IMR-90 (cell line): ENCODE data around the gene SLC9A3.

Experiments
- BHLHE40 ChIP-seq: fragments of 150-350 bp; IDR thresholded peaks from 2 replicates; pipeline ENCODE4 v1.6.1; 2016; ENCODE audit warnings: mild to moderate bottlenecking, low read depth, low read length
- CEBPB ChIP-seq: IDR thresholded peaks from 2 replicates; pipeline ENCODE4 v1.6.1; 2012; ENCODE audit warnings: low read depth, low read length, improper control_type of control experiment
- CHD1 ChIP-seq: IDR thresholded peaks from 2 replicates; pipeline ENCODE4 v1.6.1; 2012; ENCODE audit warnings: low read depth, low read length, improper control_type of control experiment
- CTCF ChIP-seq: conservative IDR thresholded peaks from 2 replicates; pipeline ENCODE4 v1.5.1; 2012; ENCODE audit warnings: mild to moderate bottlenecking, low read depth, low read length, improper control_type of control experiment
- ELK1 ChIP-seq: fragments of 150-350 bp; IDR thresholded peaks from 2 replicates; pipeline ENCODE4 v1.6.1; 2016; ENCODE audit warnings: low read depth, mild to moderate bottlenecking, low read length, moderate library complexity, borderline replicate concordance
- FOS ChIP-seq: fragments of 150-350 bp; IDR thresholded peaks from 2 replicates; pipeline ENCODE4 v1.6.1; 2016; ENCODE audit warnings: low read depth, low read length
- MAFK ChIP-seq: IDR thresholded peaks from 2 replicates; pipeline ENCODE4 v1.6.1; 2012; ENCODE audit warnings: low read depth, low read length, improper control_type of control experiment
- MXI1 ChIP-seq: IDR thresholded peaks from 2 replicates; pipeline ENCODE4 v1.6.1; 2012; ENCODE audit warnings: low read depth, mild to moderate bottlenecking, low read length, moderate library complexity, borderline replicate concordance
- NFE2L2 ChIP-seq: fragments of 150-350 bp; IDR thresholded peaks from 2 replicates; pipeline ENCODE4 v1.6.1; 2016; ENCODE audit warnings: low read depth, mild to moderate bottlenecking, low read length
- POLR2A ChIP-seq: IDR thresholded peaks from 2 replicates; pipeline ENCODE4 v1.6.1; 2012; ENCODE audit warnings: mild to moderate bottlenecking, low read depth, low read length
- RAD21 ChIP-seq: IDR thresholded peaks from 2 replicates; pipeline ENCODE4 v1.6.1; 2012; ENCODE audit warnings: low read length, improper control_type of control experiment
- RCOR1 ChIP-seq: IDR thresholded peaks from 2 replicates; pipeline ENCODE4 v1.6.1; 2012; ENCODE audit warnings: mild to moderate bottlenecking, low read length, improper control_type of control experiment; ENCODE audit not compliant: insufficient replicate concordance
- RFX5 ChIP-seq: IDR thresholded peaks from 2 replicates; pipeline ENCODE4 v1.8.0; 2012; ENCODE audit warnings: low read depth, mild to moderate bottlenecking, low read length, moderate library complexity
- USF2 ChIP-seq: fragments of 150-350 bp; IDR thresholded peaks from 2 replicates; pipeline ENCODE4 v1.6.1; 2017; ENCODE audit warnings: mild to moderate bottlenecking, antibody characterized with exemption, low read length, low read depth

GRCh38 chr5:501105-501830 lies 23.0 kb downstream of the SLC9A3 start:
- TF ChIP-seq CTCF (no peak), USF2 (no peak), RAD21 (no peak), BHLHE40 (no peak), CEBPB (no peak), CHD1 (no peak), NFE2L2 (no peak), RFX5 (no peak), RCOR1 (no peak), POLR2A (no peak), MXI1 (no peak), ELK1 (no peak), MAFK (no peak), FOS (no peak)
